ENCODE results near the gene KRT222. TPM values are rescaled to one million over a fixed set of nuclear protein-coding genes. Genes with fewer than 3 reads are reported as not detected.
A peak's percentile ranks its signal among the peaks of the same experiment; 100 is the strongest.

KRT222 gene
- total and polyA plus RNA-seq, 2 of the 13 experiments (the other 11 are each of a cell fraction or from before 2014, with no cell fraction given): not detected

DNA sequence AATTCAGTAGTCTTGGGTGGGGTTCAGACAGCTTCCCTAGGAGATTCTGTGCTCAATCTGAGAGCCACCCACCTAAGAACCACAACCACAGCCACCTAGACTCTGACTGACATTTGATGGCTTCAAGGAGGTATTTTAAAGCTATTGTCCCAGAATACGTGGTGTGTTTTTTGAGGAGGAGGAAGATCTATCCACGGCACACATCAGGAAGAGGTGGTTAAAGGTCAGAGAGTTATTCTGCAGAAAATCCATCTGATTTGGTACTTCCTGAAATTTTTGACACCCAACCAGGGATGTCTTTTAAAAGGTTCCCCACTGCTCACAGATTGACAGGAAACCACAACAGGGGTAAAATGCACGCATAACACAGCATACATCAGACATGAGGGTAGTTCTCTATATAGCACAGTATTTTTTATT is 42.5 kb downstream of the KRT222 start:
- FAIRE-seq (no peak), DNase-seq (ENCODE audit: low spot score) (no peak), ATAC-seq (no peak)
- Histone ChIP-seq H3K9me3 (ENCODE audit: low read length) (no peaks in the 10 kb centered on the region), H4K20me1 (ENCODE audit: insufficient read depth, low read length) (no peaks in the 10 kb centered on the region), H3K4me1 (ENCODE audit: insufficient read depth, low read length) (peaks cover 28% of the 10 kb centered on the region), H3K79me2 (ENCODE audit: insufficient read depth, low read length) (no peaks in the 10 kb centered on the region), H3K4me2 (ENCODE audit: low read depth, low read length) (no peak overlapping the region), H3K27me3 (ENCODE audit: control insufficient read depth in 1 of 2, insufficient read depth in 2 of 2, low read length in 2 of 2) (peaks cover 0 to 20% of the 10 kb centered on the region in 2 experiments; a peak in 3 of 5 replicates), H2AFZ (ENCODE audit: low read length) (no peak overlapping the region), H3K27ac (ENCODE audit: extremely low read length, insufficient read depth, low read length) (no peak overlapping the region), H3K9ac (ENCODE audit: insufficient read depth, low read depth, low read length) (no peak overlapping the region), H3K36me3 (replicated peaks in 1 of 2; ENCODE audit: control insufficient read depth in 1 of 2, insufficient read depth in 2 of 2, low read length in 2 of 2) (no peaks in the 10 kb centered on the region), H3K4me3 (replicated peaks in 1 of 3; ENCODE audit: insufficient read depth in 1 of 3, low read depth in 2 of 3, low read length in 3 of 3) (no peak overlapping the region)
- in situ Hi-C loops (cut with HindIII; ENCODE audit: extremely low pct_ligation_motif_present, low pct_unique_long_range_greater_than_20kb): no loop called here
- ChIA-PET POLR2A (no interaction called here), CTCF (ENCODE audit: low intra/inter-chr PET ratio, low total read pairs) (no interaction called here)
- no TSS peak for BruUV-seq (replicated peaks)
- 32% methylated on average over 3 of the region's 3 CpGs for WGBS (ENCODE audit: low lambda C conversion rate)
- TF ChIP-seq CERS6 (CRISPR knock-in tag; IDR thresholded peaks at IDR 0.05) (no peak), XRCC5 (optimal IDR thresholded peaks at IDR 0.05; ENCODE audit: low read length) (no peak), ZNF644 (CRISPR knock-in tag; IDR thresholded peaks at IDR 0.05; ENCODE audit: low read depth) (no peak)
- intact Hi-C loops (cut with micrococcal nuclease; ENCODE audit: unreplicated experiment): no loop called here

DNA sequence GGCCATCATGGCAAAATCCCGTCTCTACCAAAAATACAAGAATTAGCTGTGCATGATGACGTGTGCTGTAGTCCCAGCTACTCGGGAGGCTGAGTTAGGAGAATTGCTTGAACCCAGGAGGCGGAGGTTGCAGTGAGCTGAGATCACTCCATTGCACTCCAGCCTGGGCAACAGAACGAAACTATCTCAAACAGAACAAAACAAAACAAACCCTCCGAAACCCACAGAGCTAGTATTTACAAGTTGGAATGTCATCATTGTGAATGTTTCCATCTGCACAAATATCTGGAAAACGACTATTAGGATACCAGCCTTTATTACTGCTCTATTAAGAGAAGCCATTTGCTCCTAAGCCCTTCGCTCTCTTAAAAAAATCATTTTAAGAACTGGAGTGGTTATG is 43.4 kb downstream of the KRT222 start:
- intact Hi-C loops (cut with micrococcal nuclease; ENCODE audit: unreplicated experiment): no loop called here
- no peak overlapping the region for H2AFZ ChIP-seq (ENCODE audit: low read length)
- peaks cover 37% of the 10 kb centered on the region for H3K4me1 ChIP-seq (ENCODE audit: insufficient read depth, low read length)
- no peak for TF ChIP-seq REL (CRISPR knock-in tag; conservative IDR thresholded peaks at IDR 0.05)
- peak; percentile 41; the same call in 1 of the 2 replicates for TF ChIP-seq CREB1 (IDR thresholded peaks at IDR 0.05)
- no peak for TF ChIP-seq CREB1 (CRISPR knock-in tag; IDR thresholded peaks at IDR 0.05)
- TF ChIP-seq, protein P1, sequence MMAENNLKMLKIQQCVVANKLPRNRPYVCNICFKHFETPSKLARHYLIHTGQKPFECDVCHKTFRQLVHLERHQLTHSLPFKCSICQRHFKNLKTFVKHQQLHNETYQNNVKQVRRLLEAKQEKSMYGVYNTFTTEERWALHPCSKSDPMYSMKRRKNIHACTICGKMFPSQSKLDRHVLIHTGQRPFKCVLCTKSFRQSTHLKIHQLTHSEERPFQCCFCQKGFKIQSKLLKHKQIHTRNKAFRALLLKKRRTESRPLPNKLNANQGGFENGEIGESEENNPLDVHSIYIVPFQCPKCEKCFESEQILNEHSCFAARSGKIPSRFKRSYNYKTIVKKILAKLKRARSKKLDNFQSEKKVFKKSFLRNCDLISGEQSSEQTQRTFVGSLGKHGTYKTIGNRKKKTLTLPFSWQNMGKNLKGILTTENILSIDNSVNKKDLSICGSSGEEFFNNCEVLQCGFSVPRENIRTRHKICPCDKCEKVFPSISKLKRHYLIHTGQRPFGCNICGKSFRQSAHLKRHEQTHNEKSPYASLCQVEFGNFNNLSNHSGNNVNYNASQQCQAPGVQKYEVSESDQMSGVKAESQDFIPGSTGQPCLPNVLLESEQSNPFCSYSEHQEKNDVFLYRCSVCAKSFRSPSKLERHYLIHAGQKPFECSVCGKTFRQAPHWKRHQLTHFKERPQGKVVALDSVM (CRISPR knock-in tag; IDR thresholded peaks at IDR 0.05): peak; percentile 15; the same call in 1 of the 2 replicates
- no peak for TF ChIP-seq CENPX (CRISPR knock-in tag; IDR thresholded peaks at IDR 0.05)
- TF ChIP-seq, protein P2, sequence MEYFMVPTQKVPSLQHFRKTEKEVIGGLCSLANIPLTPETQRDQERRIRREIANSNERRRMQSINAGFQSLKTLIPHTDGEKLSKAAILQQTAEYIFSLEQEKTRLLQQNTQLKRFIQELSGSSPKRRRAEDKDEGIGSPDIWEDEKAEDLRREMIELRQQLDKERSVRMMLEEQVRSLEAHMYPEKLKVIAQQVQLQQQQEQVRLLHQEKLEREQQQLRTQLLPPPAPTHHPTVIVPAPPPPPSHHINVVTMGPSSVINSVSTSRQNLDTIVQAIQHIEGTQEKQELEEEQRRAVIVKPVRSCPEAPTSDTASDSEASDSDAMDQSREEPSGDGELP (IDR thresholded peaks at IDR 0.05; ENCODE audit: borderline replicate concordance, low read depth): no peak
- TF ChIP-seq ZNF121 (CRISPR knock-in tag; IDR thresholded peaks at IDR 0.05): no peak
- ChIA-PET CTCF (ENCODE audit: low intra/inter-chr PET ratio, low total read pairs) (no interaction called here), POLR2A (no interaction called here)
- 22% methylated on average over 8 of the region's 8 CpGs for WGBS (ENCODE audit: low lambda C conversion rate)
- H3K27ac ChIP-seq (ENCODE audit: extremely low read length, insufficient read depth, low read length): no peak overlapping the region
- H3K27me3 ChIP-seq (ENCODE audit: control insufficient read depth in 1 of 2, insufficient read depth in 2 of 2, low read length in 2 of 2): peaks cover 0 to 26% of the 10 kb centered on the region in 2 experiments; a peak in 3 of 5 replicates
- DNase-seq (ENCODE audit: low spot score) (no peak), ATAC-seq (no peak), FAIRE-seq (no peak)
- no peak overlapping the region for H3K4me2 ChIP-seq (ENCODE audit: low read depth, low read length)
- H3K79me2 ChIP-seq (ENCODE audit: insufficient read depth, low read length): no peaks in the 10 kb centered on the region
- H3K9me3 ChIP-seq (ENCODE audit: low read length): no peaks in the 10 kb centered on the region
- no TSS peak for BruUV-seq (replicated peaks)
- no peak overlapping the region for H3K4me3 ChIP-seq (replicated peaks in 1 of 3; ENCODE audit: insufficient read depth in 1 of 3, low read depth in 2 of 3, low read length in 3 of 3)
- in situ Hi-C loops (cut with HindIII; ENCODE audit: extremely low pct_ligation_motif_present, low pct_unique_long_range_greater_than_20kb): no loop called here
- no peaks in the 10 kb centered on the region for H3K36me3 ChIP-seq (replicated peaks in 1 of 2; ENCODE audit: control insufficient read depth in 1 of 2, insufficient read depth in 2 of 2, low read length in 2 of 2)
- H4K20me1 ChIP-seq (ENCODE audit: insufficient read depth, low read length): no peaks in the 10 kb centered on the region
- H3K9ac ChIP-seq (ENCODE audit: insufficient read depth, low read depth, low read length): no peak overlapping the region

Measured in HepG2 (cell line).